GM12864 (cell line): Measurements from ENCODE around the gene NLRC3.

Experiments
- DNase-seq: peaks from one replicate; pipeline ENCODE4 v3.0.0-alpha.2; 2011; ENCODE audit warnings: low read depth
- H3K4me3 ChIP-seq: 2 replicates; pipeline ENCODE4 v1.5.1; 2011; ENCODE audit warnings: mild to moderate bottlenecking, low read depth, low read length, control low read depth
- TF ChIP-seq, protein P1 (sequence below): IDR thresholded peaks from 2 replicates; pipeline ENCODE4 v1.5.1; 2011; ENCODE audit warnings: low read depth, mild to moderate bottlenecking, moderate library complexity, low read length, control low read depth, inconsistent platforms; ENCODE audit errors: missing control alignments

The NLRC3 gene

GRCh38 chr16:3597226-3597625 is 20.0 kb upstream of the NLRC3 start:
- TF ChIP-seq, protein P1, sequence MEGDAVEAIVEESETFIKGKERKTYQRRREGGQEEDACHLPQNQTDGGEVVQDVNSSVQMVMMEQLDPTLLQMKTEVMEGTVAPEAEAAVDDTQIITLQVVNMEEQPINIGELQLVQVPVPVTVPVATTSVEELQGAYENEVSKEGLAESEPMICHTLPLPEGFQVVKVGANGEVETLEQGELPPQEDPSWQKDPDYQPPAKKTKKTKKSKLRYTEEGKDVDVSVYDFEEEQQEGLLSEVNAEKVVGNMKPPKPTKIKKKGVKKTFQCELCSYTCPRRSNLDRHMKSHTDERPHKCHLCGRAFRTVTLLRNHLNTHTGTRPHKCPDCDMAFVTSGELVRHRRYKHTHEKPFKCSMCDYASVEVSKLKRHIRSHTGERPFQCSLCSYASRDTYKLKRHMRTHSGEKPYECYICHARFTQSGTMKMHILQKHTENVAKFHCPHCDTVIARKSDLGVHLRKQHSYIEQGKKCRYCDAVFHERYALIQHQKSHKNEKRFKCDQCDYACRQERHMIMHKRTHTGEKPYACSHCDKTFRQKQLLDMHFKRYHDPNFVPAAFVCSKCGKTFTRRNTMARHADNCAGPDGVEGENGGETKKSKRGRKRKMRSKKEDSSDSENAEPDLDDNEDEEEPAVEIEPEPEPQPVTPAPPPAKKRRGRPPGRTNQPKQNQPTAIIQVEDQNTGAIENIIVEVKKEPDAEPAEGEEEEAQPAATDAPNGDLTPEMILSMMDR, result no peak
- DNase-seq, result no peak
- H3K4me3 ChIP-seq, result no peak overlapping the region

GRCh38 chr16:3596101-3596861 is 19.1 kb upstream of the NLRC3 start:
- no peak for DNase-seq
- TF ChIP-seq, protein P1, result no peak
- H3K4me3 ChIP-seq, result no peak overlapping the region

DNA sequence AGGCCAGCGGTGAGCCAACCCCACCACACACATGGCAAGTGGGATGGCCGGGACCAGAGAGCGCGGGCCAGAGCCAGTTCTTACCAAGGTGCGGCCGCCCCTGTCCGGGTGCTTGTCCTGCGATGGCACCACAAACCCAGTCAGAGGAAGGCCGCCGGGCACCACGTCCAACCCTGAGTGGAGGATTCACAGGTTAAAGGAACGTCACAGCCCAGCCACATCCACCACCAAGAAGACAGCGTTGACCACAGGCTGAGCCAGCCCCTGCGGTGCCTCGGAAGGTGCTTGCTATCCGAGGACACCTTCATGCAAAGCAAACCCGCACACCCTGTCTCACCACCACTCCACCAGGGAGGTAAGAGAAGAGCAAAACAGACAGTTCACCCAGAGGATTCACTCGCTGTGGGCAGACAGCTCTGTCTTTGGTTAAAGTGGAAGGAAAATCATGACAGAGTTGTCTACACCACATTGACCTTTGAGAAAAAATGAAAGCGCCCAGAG is 18.4 kb upstream of the NLRC3 start:
- TF ChIP-seq, protein P1, result no peak
- DNase-seq, result no peak
- H3K4me3 ChIP-seq, result no peak overlapping the region

- DNase-seq, result no peak
- no peak overlapping the region for H3K4me3 ChIP-seq
- TF ChIP-seq, protein P1, result no peak
Measured at GRCh38 chr16:3595110-3595486, 17.9 kb upstream of the NLRC3 start.

GRCh38 chr16:3594316-3595109 is 17.3 kb upstream of the NLRC3 start:
- DNase-seq, result no peak
- no peak overlapping the region for H3K4me3 ChIP-seq
- TF ChIP-seq, protein P1, result no peak

- H3K4me3 ChIP-seq, result no peak overlapping the region
- TF ChIP-seq, protein P1, result no peak
- no peak for DNase-seq
Measured at GRCh38 chr16:3592559-3592958, 15.4 kb upstream of the NLRC3 start.

GRCh38 chr16:3591991-3592390 is 14.8 kb upstream of the NLRC3 start:
- no peak overlapping the region for H3K4me3 ChIP-seq
- TF ChIP-seq, protein P1, result no peak
- DNase-seq, result no peak
